PFSK-1 (cell line): Measurements from ENCODE around the gene NTN1.

ENCODE experiments used
- FOXP2 ChIP-seq: optimal IDR thresholded peaks from 2 replicates; pipeline ENCODE3; 2011; ENCODE audit warnings: borderline replicate concordance, control low read depth, inconsistent platforms; ENCODE audit not compliant: insufficient read depth; ENCODE audit errors: extremely low read length, extremely low read depth
- POLR2AphosphoS5 ChIP-seq: IDR thresholded peaks from 2 replicates; pipeline ENCODE4 v1.6.1; 2012; ENCODE audit warnings: low read depth, mild to moderate bottlenecking, control low read depth, low read length, moderate library complexity
- SIN3A ChIP-seq: IDR thresholded peaks from 2 replicates; pipeline ENCODE4 v1.6.1; 2012; ENCODE audit warnings: mild to moderate bottlenecking, low read length, moderate library complexity, borderline replicate concordance; ENCODE audit not compliant: insufficient read depth
- TAF1 ChIP-seq: IDR thresholded peaks from 2 replicates; pipeline ENCODE4 v1.6.1; 2012; ENCODE audit warnings: low read length, control low read depth, borderline replicate concordance; ENCODE audit not compliant: insufficient read depth
- TF ChIP-seq, protein P1 (sequence below), 2 experiments: IDR thresholded peaks; 2 replicates each; pipeline versions ENCODE4 v1.6.1 to v1.8.0; 2011 to 2012; ENCODE audit warnings: low read depth in 2 of 2, low read length in 2 of 2, control low read depth in 1 of 2, inconsistent platforms in 1 of 2, mild to moderate bottlenecking in 1 of 2, moderate library complexity in 1 of 2; ENCODE audit not compliant: insufficient read depth in 1 of 2

The NTN1 gene

DNA sequence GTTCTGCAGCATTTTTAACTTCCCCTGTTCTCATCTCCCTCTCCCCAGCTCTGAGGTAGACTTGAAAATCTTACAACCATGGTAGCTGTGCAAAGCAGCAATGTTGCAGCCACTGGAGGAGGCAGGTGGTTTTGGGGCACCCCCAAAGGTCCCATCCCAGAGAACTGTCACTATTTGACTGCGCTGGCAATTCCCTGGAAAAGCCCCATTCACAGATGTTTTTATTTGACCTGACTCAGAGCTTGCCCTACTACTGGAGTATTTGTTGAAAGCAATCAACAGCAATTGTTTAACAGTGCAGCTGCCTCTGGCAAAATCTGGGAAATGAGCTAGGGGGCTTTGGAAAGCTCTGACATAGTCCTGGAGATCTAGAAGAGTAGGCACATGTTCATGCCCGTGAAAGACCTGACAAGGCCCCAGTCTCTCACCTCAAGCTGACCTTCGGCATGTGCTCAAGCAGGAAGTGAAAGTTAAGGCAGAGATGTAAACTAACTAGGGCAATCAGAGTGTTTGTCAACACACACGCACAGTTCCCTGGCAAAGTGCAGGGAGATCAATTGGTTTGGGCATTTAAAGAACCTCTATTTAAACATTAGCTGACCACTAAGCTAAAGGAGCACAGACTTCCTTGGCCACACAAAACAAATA is 36.1 kb upstream of the NTN1 start:
- TF ChIP-seq TAF1 (no peak), POLR2AphosphoS5 (no peak), SIN3A (no peak)

GRCh38 chr17:8986295-8986694 is 35.0 kb upstream of the NTN1 start:
- TF ChIP-seq TAF1 (no peak), FOXP2 (no peak), POLR2AphosphoS5 (no peak), SIN3A (no peak)
- TF ChIP-seq, protein P1, sequence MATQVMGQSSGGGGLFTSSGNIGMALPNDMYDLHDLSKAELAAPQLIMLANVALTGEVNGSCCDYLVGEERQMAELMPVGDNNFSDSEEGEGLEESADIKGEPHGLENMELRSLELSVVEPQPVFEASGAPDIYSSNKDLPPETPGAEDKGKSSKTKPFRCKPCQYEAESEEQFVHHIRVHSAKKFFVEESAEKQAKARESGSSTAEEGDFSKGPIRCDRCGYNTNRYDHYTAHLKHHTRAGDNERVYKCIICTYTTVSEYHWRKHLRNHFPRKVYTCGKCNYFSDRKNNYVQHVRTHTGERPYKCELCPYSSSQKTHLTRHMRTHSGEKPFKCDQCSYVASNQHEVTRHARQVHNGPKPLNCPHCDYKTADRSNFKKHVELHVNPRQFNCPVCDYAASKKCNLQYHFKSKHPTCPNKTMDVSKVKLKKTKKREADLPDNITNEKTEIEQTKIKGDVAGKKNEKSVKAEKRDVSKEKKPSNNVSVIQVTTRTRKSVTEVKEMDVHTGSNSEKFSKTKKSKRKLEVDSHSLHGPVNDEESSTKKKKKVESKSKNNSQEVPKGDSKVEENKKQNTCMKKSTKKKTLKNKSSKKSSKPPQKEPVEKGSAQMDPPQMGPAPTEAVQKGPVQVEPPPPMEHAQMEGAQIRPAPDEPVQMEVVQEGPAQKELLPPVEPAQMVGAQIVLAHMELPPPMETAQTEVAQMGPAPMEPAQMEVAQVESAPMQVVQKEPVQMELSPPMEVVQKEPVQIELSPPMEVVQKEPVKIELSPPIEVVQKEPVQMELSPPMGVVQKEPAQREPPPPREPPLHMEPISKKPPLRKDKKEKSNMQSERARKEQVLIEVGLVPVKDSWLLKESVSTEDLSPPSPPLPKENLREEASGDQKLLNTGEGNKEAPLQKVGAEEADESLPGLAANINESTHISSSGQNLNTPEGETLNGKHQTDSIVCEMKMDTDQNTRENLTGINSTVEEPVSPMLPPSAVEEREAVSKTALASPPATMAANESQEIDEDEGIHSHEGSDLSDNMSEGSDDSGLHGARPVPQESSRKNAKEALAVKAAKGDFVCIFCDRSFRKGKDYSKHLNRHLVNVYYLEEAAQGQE (IDR thresholded peaks at IDR 0.05; ENCODE audit: insufficient read depth in 1 of 2, low read depth in 2 of 2, low read length in 2 of 2) = no peak

GRCh38 chr17:8991514-8992285 is 29.6 kb upstream of the NTN1 start:
- TF ChIP-seq, protein P1 (IDR thresholded peaks at IDR 0.05; ENCODE audit: insufficient read depth in 1 of 2, low read depth in 2 of 2, low read length in 2 of 2) = no peak
- TF ChIP-seq FOXP2 = no peak
- TF ChIP-seq SIN3A = no peak
- no peak for TF ChIP-seq TAF1
- TF ChIP-seq POLR2AphosphoS5 = no peak

DNA sequence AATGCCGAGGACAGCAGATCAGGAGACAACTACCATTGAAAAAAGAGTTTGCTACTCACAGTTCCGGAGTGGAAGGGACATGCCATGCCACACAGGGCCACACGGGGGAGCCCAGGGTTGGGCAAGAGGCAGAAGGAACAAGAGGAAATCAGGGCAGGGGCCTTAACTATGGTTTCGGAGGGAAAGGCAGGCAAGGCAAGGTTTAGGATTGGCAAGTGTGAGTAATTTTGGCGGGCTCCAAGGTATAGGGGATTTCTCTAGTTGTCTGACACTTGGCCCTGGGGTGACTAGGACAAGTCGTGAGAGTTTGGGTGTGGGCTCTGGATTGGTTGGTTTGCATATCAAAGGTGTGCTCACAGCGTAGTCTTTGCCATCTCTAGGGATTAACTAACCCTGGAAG is 27.0 kb upstream of the NTN1 start:
- TF ChIP-seq TAF1 = no peak
- TF ChIP-seq SIN3A = no peak
- TF ChIP-seq FOXP2 = no peak
- TF ChIP-seq, protein P1 (IDR thresholded peaks at IDR 0.05; ENCODE audit: insufficient read depth in 1 of 2, low read depth in 2 of 2, low read length in 2 of 2) = no peak
- no peak for TF ChIP-seq POLR2AphosphoS5

- TF ChIP-seq FOXP2 (no peak), POLR2AphosphoS5 (no peak), TAF1 (no peak), SIN3A (no peak)
- TF ChIP-seq, protein P1 (IDR thresholded peaks at IDR 0.05; ENCODE audit: insufficient read depth in 1 of 2, low read depth in 2 of 2, low read length in 2 of 2) = no peak
These were observed 25.6 kb upstream of the NTN1 start for GRCh38 chr17:8995711-8996110.
